GM12878 (cell line): Measurements from ENCODE around the gene MTX1. TPM values are rescaled to one million over a fixed set of nuclear protein-coding genes. Genes with fewer than 3 reads are reported as not detected.
A peak's percentile ranks its signal among the peaks of the same experiment; 100 is the strongest.

ENCODE experiments used
- ATAC-seq: fragments of 200-7000 bp; cut with Tn5 transposase; 3 replicates; pipeline ENCODE4 v1.9.1; 2020; ENCODE audit warnings: mild to moderate bottlenecking, moderate library complexity
- BruUV-seq: library from RNA; stranded (reverse); fragments of 400-500 nt; replicated peaks from 2 replicates; lab custom pipeline; 2021; lab: Mats Ljungman, UMichigan
- CTCF ChIA-PET: fragments of 300-600 bp; sonication (Branson Sonifier 250); formaldehyde crosslinking; extraction: SDS; loops from one replicate; lab custom pipeline; 2021; ENCODE audit warnings: inconsistent platforms; lab: Yijun Ruan, JAX
- POLR2A ChIA-PET: fragments of 350-600 bp; formaldehyde crosslinking; extraction: SDS; loops from one replicate; lab custom pipeline; 2021; ENCODE audit warnings: inconsistent platforms; lab: Charles Lee
- RAD21 ChIA-PET: fragments of 300-600 bp; sonication (Branson Sonifier 250); formaldehyde crosslinking; loops from one replicate; lab custom pipeline; 2023; ENCODE audit warnings: antibody characterized with exemption; ENCODE audit not compliant: unreplicated experiment; lab: Charles Lee
- SMC1A ChIA-PET: fragments of 300-600 bp; sonication (Branson Sonifier 250); formaldehyde crosslinking; loops from one replicate; lab custom pipeline; 2023; ENCODE audit not compliant: unreplicated experiment, uncharacterized antibody; lab: Charles Lee
- DNase-seq: peaks from one replicate; pipeline ENCODE4 v3.0.0-alpha.2; 2011; ENCODE audit warnings: low read depth, low spot score
- FAIRE-seq: peaks from 3 replicates; lab custom pipeline; 2011; peaks lifted over from hg19 to GRCh38; lab: Jason Lieb, UNC
- H2AFZ ChIP-seq: 2 replicates; pipeline ENCODE4 v1.6.0; 2011; ENCODE audit warnings: low read depth, low read length, control low read depth; ENCODE audit not compliant: control insufficient read depth
- H3K27ac ChIP-seq: 2 replicates; pipeline ENCODE4 v1.5.1; 2011; ENCODE audit warnings: control low read depth; ENCODE audit not compliant: control insufficient read depth, insufficient read depth
- H3K27me3 ChIP-seq, 2 experiments: replicated peaks in 1 of 2; 2 replicates each; pipeline versions ENCODE4 v1.6.0 to v1.6.1; 2011; ENCODE audit warnings: low read length in 1 of 2; ENCODE audit not compliant: control insufficient read depth in 2 of 2, insufficient read depth in 2 of 2
- H3K36me3 ChIP-seq, 2 experiments: 2 replicates each; pipeline ENCODE4 v1.5.1; 2011; ENCODE audit warnings: low read length in 1 of 2; ENCODE audit not compliant: control insufficient read depth in 2 of 2, insufficient read depth in 2 of 2
- H3K4me1 ChIP-seq: 2 replicates; pipeline ENCODE4 v1.6.1; 2011; ENCODE audit warnings: mild to moderate bottlenecking, low read length, moderate library complexity, mixed read lengths; ENCODE audit not compliant: control insufficient read depth, insufficient read depth
- H3K4me2 ChIP-seq: 2 replicates; pipeline ENCODE4 v1.6.0; 2011; ENCODE audit warnings: control low read depth; ENCODE audit not compliant: control insufficient read depth, insufficient read depth
- H3K4me3 ChIP-seq: fragments of 200-600 bp; sonication (generic); 2 replicates; pipeline ENCODE4 v1.5.1; 2016
- H3K79me2 ChIP-seq: 2 replicates; pipeline ENCODE4 v1.6.0; 2011; ENCODE audit warnings: low read length; ENCODE audit not compliant: control insufficient read depth, insufficient read depth
- H3K9ac ChIP-seq: 2 replicates; pipeline ENCODE4 v1.8.0; 2011; ENCODE audit warnings: low read length, control low read depth, mixed read lengths; ENCODE audit not compliant: control insufficient read depth, insufficient read depth
- H3K9me3 ChIP-seq: replicated peaks from 3 replicates; pipeline ENCODE4 v1.5.1; 2011; ENCODE audit warnings: mild to moderate bottlenecking, low read length; ENCODE audit not compliant: control insufficient read depth, insufficient read depth
- H4K20me1 ChIP-seq: 2 replicates; pipeline ENCODE4 v1.6.0; 2011; ENCODE audit not compliant: control insufficient read depth, insufficient read depth
- CHD2 ChIP-seq: IDR thresholded peaks from 2 replicates; pipeline ENCODE4 v1.6.1; 2011; ENCODE audit warnings: low read depth, low read length, improper control_type of control experiment, borderline replicate concordance
- EED ChIP-seq: sonication (generic); IDR thresholded peaks from 2 replicates; pipeline ENCODE4 v1.6.1; 2016; ENCODE audit warnings: antibody characterized with exemption, low read depth
- EP300 ChIP-seq, 2 experiments: fragments of 150-350 bp in 1 of 2; IDR thresholded peaks; 2 replicates each; pipeline ENCODE4 v1.6.1; 2011 to 2012; ENCODE audit warnings: low read depth in 2 of 2, low read length in 2 of 2, borderline replicate concordance in 1 of 2, improper control_type of control experiment in 1 of 2, inconsistent platforms in 1 of 2; ENCODE audit not compliant: control insufficient read depth in 1 of 2
- GATAD2B ChIP-seq: fragments of 450-650 bp; conservative IDR thresholded peaks from 2 replicates; pipeline ENCODE4 v1.6.1; 2017; ENCODE audit warnings: low read depth, mild to moderate bottlenecking, moderate library complexity
- HDAC6 ChIP-seq: fragments of 200-600 bp; sonication (generic); IDR thresholded peaks from one replicate; pipeline ENCODE4 v1.8.0; 2017; ENCODE audit warnings: antibody characterized with exemption; ENCODE audit not compliant: unreplicated experiment
- MEF2A ChIP-seq: IDR thresholded peaks from 2 replicates; pipeline ENCODE4 v1.6.1; 2011; ENCODE audit warnings: low read depth, mild to moderate bottlenecking, low read length, moderate library complexity; ENCODE audit not compliant: insufficient read depth
- MEF2B ChIP-seq: fragments of 450-650 bp; IDR thresholded peaks from 2 replicates; pipeline ENCODE4 v1.6.1; 2018; ENCODE audit warnings: mild to moderate bottlenecking, moderate library complexity; ENCODE audit not compliant: partially characterized antibody, poor library complexity, severe bottlenecking
- MLLT1 ChIP-seq: fragments of 450-650 bp; IDR thresholded peaks from 2 replicates; pipeline ENCODE4 v1.6.1; 2016; ENCODE audit warnings: mild to moderate bottlenecking
- NFYB ChIP-seq: IDR thresholded peaks from 2 replicates; pipeline ENCODE4 v1.6.1; 2011; ENCODE audit warnings: low read depth, mild to moderate bottlenecking, low read length, improper control_type of control experiment, moderate library complexity; ENCODE audit not compliant: insufficient read depth
- PBX3 ChIP-seq: IDR thresholded peaks from 2 replicates; pipeline ENCODE4 v1.6.1; 2011; ENCODE audit warnings: mild to moderate bottlenecking, low read depth, low read length, moderate library complexity; ENCODE audit not compliant: insufficient replicate concordance
- PRDM15 ChIP-seq: fragments of 450-650 bp; formaldehyde crosslinking; IDR thresholded peaks from 2 replicates; pipeline ENCODE4 v1.4.0; 2020; ENCODE audit warnings: mild to moderate bottlenecking, moderate library complexity
- SRF ChIP-seq, 2 experiments: IDR thresholded peaks; 2 replicates each; pipeline ENCODE4 v1.6.1; 2011; ENCODE audit warnings: low read depth in 2 of 2, low read length in 2 of 2, mild to moderate bottlenecking in 1 of 2, moderate library complexity in 1 of 2
- TCF12 ChIP-seq: IDR thresholded peaks from 2 replicates; pipeline ENCODE4 v1.6.1; 2011; ENCODE audit warnings: low read depth, mild to moderate bottlenecking, low read length
- USF1 ChIP-seq: IDR thresholded peaks from 2 replicates; pipeline ENCODE4 v1.6.1; 2011; ENCODE audit warnings: borderline replicate concordance, low read depth, mild to moderate bottlenecking, moderate library complexity, mixed read lengths, low read length; ENCODE audit not compliant: insufficient read depth; ENCODE audit errors: extremely low read length
- ZNF622 ChIP-seq: fragments of 450-650 bp; IDR thresholded peaks from 2 replicates; pipeline ENCODE4 v1.6.1; 2017; ENCODE audit warnings: mild to moderate bottlenecking, inconsistent platforms
- WGBS: methylation state at CpG from one replicate; pipeline ENCODE4 v1.1.6; 2016; ENCODE audit warnings: low lambda C conversion rate; ENCODE audit not compliant: insufficient replicate concordance, insufficient coverage; ENCODE audit errors: missing lambda C conversion rate; 5-methylcytosine and 5-hydroxymethylcytosine counted together
- in situ Hi-C: fragments of 300-500 bp; cut with MboI; formaldehyde crosslinking; loops from 9 replicates; pipeline ENCODE4 v1.14.3; 2018; ENCODE audit warnings: mixed read lengths
- intact Hi-C: fragments of 100-400 bp; cut with micrococcal nuclease; formaldehyde crosslinking; loops from one replicate; pipeline ENCODE4 v1.14.2; 2022; ENCODE audit not compliant: unreplicated experiment
- polyA plus RNA-seq, 11 experiments: library from polyadenylated mRNA; depleted of rRNA in 4 of 11; unstranded in 6 of 11; stranded (reverse) in 5 of 11; fragments of >200 nt; fragmentation: Nextera tagmentation in 4 of 11; fragmentation: Illumina TruSeq in 1 of 11; extraction: Ambion mirVana in 4 of 11; extraction: Trizol in 1 of 11; gene quantifications; 1 replicate in 1 of 11; 2 replicates in 10 of 11; pipeline versions ENCODE4 v1.2.1 to v1.2.3, GENCODE V29; 2011 to 2016; ENCODE audit warnings: inconsistent platforms in 2 of 11, missing spikeins in 2 of 11, low read depth in 1 of 11
- total RNA-seq, 4 experiments: library from RNA; depleted of rRNA in 3 of 4; stranded (reverse); fragments of >200 nt in 3 of 4; fragmentation: Illumina TruSeq in 1 of 4; extraction: Trizol in 1 of 4; gene quantifications; 2 replicates each; pipeline versions ENCODE4 v1.2.1 to v1.2.3, GENCODE V29; 2013 to 2021

MTX1 gene
- total and polyA plus RNA-seq, 10 of the 15 experiments (the other 5 are each of a cell fraction or from before 2014, with no cell fraction given): 15.8 to 92.0 (median 49.1) TPM

GRCh38 chr1:155223047-155223446 lies 14.6 kb downstream of the MTX1 start:
- Histone ChIP-seq H3K4me3 (no peak overlapping the region), H3K4me1 (peaks cover 39% of the 10 kb centered on the region), H3K36me3 (no peaks in the 10 kb centered on the region; a peak in 1 of 4 replicates), H3K27ac (0 out of 2 replicates have a peak overlapping the region, but pooled peaks have one; percentile 13), H3K9me3 (no peaks in the 10 kb centered on the region), H2AFZ (peak overlapping the region; percentile 48; the same call in 1 of the 2 replicates), H4K20me1 (no peaks in the 10 kb centered on the region), H3K79me2 (peaks cover 22% of the 10 kb centered on the region), H3K9ac (no peak overlapping the region), H3K27me3 (no peaks in the 10 kb centered on the region), H3K4me2 (peak overlapping the region; percentile 59; the same call in 1 of the 2 replicates)
- ChIA-PET SMC1A (interaction anchor here (0.8 to 6.7 kb wide), 4 partner anchors 15 to 51 kb away, joined by 3 to 89 read pairs (median 4); partner anchors contain the start of genes KRTCAP2, MTX1 and THBS3), POLR2A (interaction anchor here (0.5 to 6.9 kb wide), 4 partner anchors 15 to 635 kb away, joined by 4 to 84 read pairs (median 30); partner anchors contain the start of genes MTX1 and THBS3), RAD21 (interaction anchor here (1.6 to 6.5 kb wide), 5 partner anchors 15 to 48 kb away, joined by 3 to 85 read pairs (median 7); partner anchors contain the start of genes MTX1 and THBS3), CTCF (interaction anchor here (1.1 to 7.0 kb wide), 7 partner anchors 16 to 138 kb away, joined by 3 to 154 read pairs (median 21); partner anchors contain the start of genes KRTCAP2, MTX1 and THBS3)
- ATAC-seq (no peak), FAIRE-seq (no peak), DNase-seq (no peak)
- BruUV-seq: no TSS peak
- intact Hi-C loops (no loop called here), in situ Hi-C loops (no loop called here)
- 17% methylated on average over 7 of the region's 7 CpGs for WGBS
- TF ChIP-seq EED (no peak), MEF2B (peak; percentile 23), CHD2 (no peak), PBX3 (peak; percentile 65), PRDM15 (no peak), GATAD2B (no peak), MLLT1 (no peak), TCF12 (no peak), HDAC6 (no peak), NFYB (no peak), EP300 (IDR thresholded peaks at IDR 0.05; ENCODE audit: borderline replicate concordance in 1 of 2, control insufficient read depth in 1 of 2, low read depth in 2 of 2, low read length in 2 of 2) (no peak), ZNF622 (no peak), MEF2A (peak; percentile 51; the same call in 1 of the 2 replicates), SRF (IDR thresholded peaks at IDR 0.05; ENCODE audit: low read depth in 2 of 2, low read length in 2 of 2) (no peak), USF1 (no peak)
